GM12878 (cell line): Measurements from ENCODE around the gene ITGB3BP. TPM values are rescaled to one million over a fixed set of nuclear protein-coding genes. Genes with fewer than 3 reads are reported as not detected.

Source experiments
- ATAC-seq: fragments of 200-7000 bp; cut with Tn5 transposase; 3 replicates; pipeline ENCODE4 v1.9.1; 2020; ENCODE audit warnings: mild to moderate bottlenecking, moderate library complexity
- BruUV-seq: library from RNA; stranded (reverse); fragments of 400-500 nt; replicated peaks from 2 replicates; lab custom pipeline; 2021; lab: Mats Ljungman, UMichigan
- CTCF ChIA-PET: fragments of 300-600 bp; sonication (Branson Sonifier 250); formaldehyde crosslinking; extraction: SDS; loops from one replicate; lab custom pipeline; 2021; ENCODE audit warnings: inconsistent platforms; lab: Yijun Ruan, JAX
- POLR2A ChIA-PET: fragments of 350-600 bp; formaldehyde crosslinking; extraction: SDS; loops from one replicate; lab custom pipeline; 2021; ENCODE audit warnings: inconsistent platforms; lab: Charles Lee
- RAD21 ChIA-PET: fragments of 300-600 bp; sonication (Branson Sonifier 250); formaldehyde crosslinking; loops from one replicate; lab custom pipeline; 2023; ENCODE audit warnings: antibody characterized with exemption; ENCODE audit not compliant: unreplicated experiment; lab: Charles Lee
- SMC1A ChIA-PET: fragments of 300-600 bp; sonication (Branson Sonifier 250); formaldehyde crosslinking; loops from one replicate; lab custom pipeline; 2023; ENCODE audit not compliant: unreplicated experiment, uncharacterized antibody; lab: Charles Lee
- DNase-seq: peaks from one replicate; pipeline ENCODE4 v3.0.0-alpha.2; 2011; ENCODE audit warnings: low read depth, low spot score
- FAIRE-seq: peaks from 3 replicates; lab custom pipeline; 2011; peaks lifted over from hg19 to GRCh38; lab: Jason Lieb, UNC
- H2AFZ ChIP-seq: 2 replicates; pipeline ENCODE4 v1.6.0; 2011; ENCODE audit warnings: low read depth, low read length, control low read depth; ENCODE audit not compliant: control insufficient read depth
- H3K27ac ChIP-seq: 2 replicates; pipeline ENCODE4 v1.5.1; 2011; ENCODE audit warnings: control low read depth; ENCODE audit not compliant: control insufficient read depth, insufficient read depth
- H3K27me3 ChIP-seq, 2 experiments: replicated peaks in 1 of 2; 2 replicates each; pipeline versions ENCODE4 v1.6.0 to v1.6.1; 2011; ENCODE audit warnings: low read length in 1 of 2; ENCODE audit not compliant: control insufficient read depth in 2 of 2, insufficient read depth in 2 of 2
- H3K36me3 ChIP-seq, 2 experiments: 2 replicates each; pipeline ENCODE4 v1.5.1; 2011; ENCODE audit warnings: low read length in 1 of 2; ENCODE audit not compliant: control insufficient read depth in 2 of 2, insufficient read depth in 2 of 2
- H3K4me1 ChIP-seq: 2 replicates; pipeline ENCODE4 v1.6.1; 2011; ENCODE audit warnings: mild to moderate bottlenecking, low read length, moderate library complexity, mixed read lengths; ENCODE audit not compliant: control insufficient read depth, insufficient read depth
- H3K4me2 ChIP-seq: 2 replicates; pipeline ENCODE4 v1.6.0; 2011; ENCODE audit warnings: control low read depth; ENCODE audit not compliant: control insufficient read depth, insufficient read depth
- H3K4me3 ChIP-seq: fragments of 200-600 bp; sonication (generic); 2 replicates; pipeline ENCODE4 v1.5.1; 2016
- H3K79me2 ChIP-seq: 2 replicates; pipeline ENCODE4 v1.6.0; 2011; ENCODE audit warnings: low read length; ENCODE audit not compliant: control insufficient read depth, insufficient read depth
- H3K9ac ChIP-seq: 2 replicates; pipeline ENCODE4 v1.8.0; 2011; ENCODE audit warnings: low read length, control low read depth, mixed read lengths; ENCODE audit not compliant: control insufficient read depth, insufficient read depth
- H3K9me3 ChIP-seq: replicated peaks from 3 replicates; pipeline ENCODE4 v1.5.1; 2011; ENCODE audit warnings: mild to moderate bottlenecking, low read length; ENCODE audit not compliant: control insufficient read depth, insufficient read depth
- H4K20me1 ChIP-seq: 2 replicates; pipeline ENCODE4 v1.6.0; 2011; ENCODE audit not compliant: control insufficient read depth, insufficient read depth
- CHD4 ChIP-seq: fragments of 200-600 bp; sonication (generic); IDR thresholded peaks from 2 replicates; pipeline ENCODE4 v1.6.1; 2016; ENCODE audit warnings: mild to moderate bottlenecking
- HDGF ChIP-seq: fragments of 450-650 bp; IDR thresholded peaks from 2 replicates; pipeline ENCODE4 v1.6.1; 2016; ENCODE audit warnings: antibody characterized with exemption
- IKZF2 ChIP-seq, 2 experiments: fragments of 450-650 bp; IDR thresholded peaks; 2 replicates each; pipeline ENCODE4 v1.6.1; 2017; ENCODE audit warnings: mild to moderate bottlenecking in 2 of 2, moderate library complexity in 2 of 2
- KDM1A ChIP-seq: fragments of 200-600 bp; sonication (generic); IDR thresholded peaks from 2 replicates; pipeline ENCODE4 v1.6.1; 2016; ENCODE audit warnings: borderline replicate concordance
- MXI1 ChIP-seq: fragments of 150-350 bp; IDR thresholded peaks from 2 replicates; pipeline ENCODE4 v1.6.1; 2011; ENCODE audit warnings: low read depth, mild to moderate bottlenecking, inconsistent platforms, low read length, improper control_type of control experiment
- RB1 ChIP-seq: fragments of 450-650 bp; formaldehyde crosslinking; IDR thresholded peaks from 2 replicates; pipeline ENCODE4 v1.6.1; 2017; ENCODE audit warnings: mild to moderate bottlenecking, borderline replicate concordance
- SREBF1 ChIP-seq: IDR thresholded peaks from 2 replicates; pipeline ENCODE4 v1.6.1; 2012; ENCODE audit warnings: mild to moderate bottlenecking, low read length
- STAT3 ChIP-seq: IDR thresholded peaks from 2 replicates; pipeline ENCODE4 v1.6.1; 2011; ENCODE audit warnings: low read depth, low read length, improper control_type of control experiment
- TAF1 ChIP-seq: IDR thresholded peaks from 2 replicates; pipeline ENCODE4 v1.6.1; 2011; ENCODE audit warnings: mild to moderate bottlenecking, low read depth, low read length, borderline replicate concordance
- YBX1 ChIP-seq: fragments of 450-650 bp; IDR thresholded peaks from 2 replicates; pipeline ENCODE4 v1.6.1; 2016; ENCODE audit warnings: antibody characterized with exemption
- ZBED1 ChIP-seq: IDR thresholded peaks from 2 replicates; pipeline ENCODE4 v1.6.1; 2016; ENCODE audit warnings: borderline replicate concordance
- WGBS: methylation state at CpG from one replicate; pipeline ENCODE4 v1.1.6; 2016; ENCODE audit warnings: low lambda C conversion rate; ENCODE audit not compliant: insufficient replicate concordance, insufficient coverage; ENCODE audit errors: missing lambda C conversion rate; 5-methylcytosine and 5-hydroxymethylcytosine counted together
- in situ Hi-C: fragments of 300-500 bp; cut with MboI; formaldehyde crosslinking; loops from 9 replicates; pipeline ENCODE4 v1.14.3; 2018; ENCODE audit warnings: mixed read lengths
- intact Hi-C: fragments of 100-400 bp; cut with micrococcal nuclease; formaldehyde crosslinking; loops from one replicate; pipeline ENCODE4 v1.14.2; 2022; ENCODE audit not compliant: unreplicated experiment
- polyA plus RNA-seq, 11 experiments: library from polyadenylated mRNA; depleted of rRNA in 4 of 11; unstranded in 6 of 11; stranded (reverse) in 5 of 11; fragments of >200 nt; fragmentation: Nextera tagmentation in 4 of 11; fragmentation: Illumina TruSeq in 1 of 11; extraction: Ambion mirVana in 4 of 11; extraction: Trizol in 1 of 11; gene quantifications; 1 replicate in 1 of 11; 2 replicates in 10 of 11; pipeline versions ENCODE4 v1.2.1 to v1.2.3, GENCODE V29; 2011 to 2016; ENCODE audit warnings: inconsistent platforms in 2 of 11, missing spikeins in 2 of 11, low read depth in 1 of 11
- total RNA-seq, 4 experiments: library from RNA; depleted of rRNA in 3 of 4; stranded (reverse); fragments of >200 nt in 3 of 4; fragmentation: Illumina TruSeq in 1 of 4; extraction: Trizol in 1 of 4; gene quantifications; 2 replicates each; pipeline versions ENCODE4 v1.2.1 to v1.2.3, GENCODE V29; 2013 to 2021
- TF ChIP-seq, protein P1 (sequence below): IDR thresholded peaks from 2 replicates; pipeline ENCODE4 v1.6.1; 2012; ENCODE audit warnings: improper control_type of control experiment, low read depth, low read length; ENCODE audit not compliant: insufficient replicate concordance
- TF ChIP-seq, protein P2 (sequence below): fragments of 450-650 bp; IDR thresholded peaks from 2 replicates; pipeline ENCODE4 v1.6.1; 2016; ENCODE audit warnings: mild to moderate bottlenecking
- TF ChIP-seq, protein P3 (sequence below): IDR thresholded peaks from 2 replicates; pipeline ENCODE4 v1.6.1; 2011; ENCODE audit warnings: borderline replicate concordance, low read depth, mild to moderate bottlenecking, moderate library complexity, low read length; ENCODE audit not compliant: insufficient read depth, poor library complexity, severe bottlenecking
- TF ChIP-seq, protein P4 (sequence below): fragments of 450-650 bp; IDR thresholded peaks from 2 replicates; pipeline ENCODE4 v1.6.1; 2016; ENCODE audit warnings: mild to moderate bottlenecking

Gene ITGB3BP
- total and polyA plus RNA-seq, 10 of the 15 experiments (the other 5 are each of a cell fraction or from before 2014, with no cell fraction given): 39.2 to 86.2 (median 61.8) TPM

DNA sequence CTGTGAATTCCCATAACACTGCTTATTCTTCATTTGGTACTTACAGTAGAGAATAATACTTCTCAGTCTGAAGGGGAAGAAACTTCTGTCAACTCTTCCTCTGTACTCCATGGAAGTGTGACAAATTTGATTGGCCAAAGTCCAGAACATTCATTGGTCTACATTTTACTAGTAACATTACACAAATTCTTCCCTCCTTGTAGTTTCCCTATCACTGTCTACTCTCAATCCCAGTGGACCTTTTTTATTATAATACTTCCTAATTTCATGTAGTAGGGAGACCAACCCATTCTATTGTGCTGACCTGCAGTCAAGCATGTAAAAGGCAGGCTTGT, 80.9 kb downstream of the ITGB3BP start (continued):
- TF ChIP-seq, protein P1, sequence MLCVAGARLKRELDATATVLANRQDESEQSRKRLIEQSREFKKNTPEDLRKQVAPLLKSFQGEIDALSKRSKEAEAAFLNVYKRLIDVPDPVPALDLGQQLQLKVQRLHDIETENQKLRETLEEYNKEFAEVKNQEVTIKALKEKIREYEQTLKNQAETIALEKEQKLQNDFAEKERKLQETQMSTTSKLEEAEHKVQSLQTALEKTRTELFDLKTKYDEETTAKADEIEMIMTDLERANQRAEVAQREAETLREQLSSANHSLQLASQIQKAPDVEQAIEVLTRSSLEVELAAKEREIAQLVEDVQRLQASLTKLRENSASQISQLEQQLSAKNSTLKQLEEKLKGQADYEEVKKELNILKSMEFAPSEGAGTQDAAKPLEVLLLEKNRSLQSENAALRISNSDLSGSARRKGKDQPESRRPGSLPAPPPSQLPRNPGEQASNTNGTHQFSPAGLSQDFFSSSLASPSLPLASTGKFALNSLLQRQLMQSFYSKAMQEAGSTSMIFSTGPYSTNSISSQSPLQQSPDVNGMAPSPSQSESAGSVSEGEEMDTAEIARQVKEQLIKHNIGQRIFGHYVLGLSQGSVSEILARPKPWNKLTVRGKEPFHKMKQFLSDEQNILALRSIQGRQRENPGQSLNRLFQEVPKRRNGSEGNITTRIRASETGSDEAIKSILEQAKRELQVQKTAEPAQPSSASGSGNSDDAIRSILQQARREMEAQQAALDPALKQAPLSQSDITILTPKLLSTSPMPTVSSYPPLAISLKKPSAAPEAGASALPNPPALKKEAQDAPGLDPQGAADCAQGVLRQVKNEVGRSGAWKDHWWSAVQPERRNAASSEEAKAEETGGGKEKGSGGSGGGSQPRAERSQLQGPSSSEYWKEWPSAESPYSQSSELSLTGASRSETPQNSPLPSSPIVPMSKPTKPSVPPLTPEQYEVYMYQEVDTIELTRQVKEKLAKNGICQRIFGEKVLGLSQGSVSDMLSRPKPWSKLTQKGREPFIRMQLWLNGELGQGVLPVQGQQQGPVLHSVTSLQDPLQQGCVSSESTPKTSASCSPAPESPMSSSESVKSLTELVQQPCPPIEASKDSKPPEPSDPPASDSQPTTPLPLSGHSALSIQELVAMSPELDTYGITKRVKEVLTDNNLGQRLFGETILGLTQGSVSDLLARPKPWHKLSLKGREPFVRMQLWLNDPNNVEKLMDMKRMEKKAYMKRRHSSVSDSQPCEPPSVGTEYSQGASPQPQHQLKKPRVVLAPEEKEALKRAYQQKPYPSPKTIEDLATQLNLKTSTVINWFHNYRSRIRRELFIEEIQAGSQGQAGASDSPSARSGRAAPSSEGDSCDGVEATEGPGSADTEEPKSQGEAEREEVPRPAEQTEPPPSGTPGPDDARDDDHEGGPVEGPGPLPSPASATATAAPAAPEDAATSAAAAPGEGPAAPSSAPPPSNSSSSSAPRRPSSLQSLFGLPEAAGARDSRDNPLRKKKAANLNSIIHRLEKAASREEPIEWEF: no peak
- TF ChIP-seq HDGF: no peak
- no peak for TF ChIP-seq RB1

DNA sequence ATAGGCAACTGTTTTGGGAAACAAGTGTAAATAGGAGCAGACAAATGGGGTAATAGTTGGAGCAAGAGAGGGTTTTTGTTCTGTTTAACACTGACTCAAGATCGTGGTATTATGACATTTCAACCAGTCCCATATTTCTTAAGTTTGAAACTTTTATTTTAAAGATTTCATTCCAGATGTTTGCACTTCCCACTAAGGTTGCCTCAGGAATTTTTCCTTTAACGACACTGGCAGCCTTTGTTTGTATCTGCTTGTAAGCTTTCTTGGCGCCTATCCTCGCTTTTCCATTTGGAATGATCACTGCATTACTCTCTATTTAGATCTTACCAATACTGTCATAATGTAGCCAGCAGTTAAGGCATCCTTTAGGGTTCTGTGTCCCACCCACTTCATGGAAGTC, 87.9 kb downstream of the ITGB3BP start:
- H2AFZ ChIP-seq: no peak overlapping the region
- no peak overlapping the region for H3K4me3 ChIP-seq
- ChIA-PET SMC1A (interaction anchor here (1.4 to 2.3 kb wide), 2 partner anchors 103 to 109 kb away, joined by 5 read pairs; no protein-coding TSS in a partner anchor), CTCF (interaction anchor here (1.1 to 1.5 kb wide), 2 partner anchors 12 to 17 kb away, joined by 3 read pairs; no protein-coding TSS in a partner anchor), POLR2A (no interaction called here), RAD21 (no interaction called here)
- intact Hi-C loops: no loop called here
- H3K4me2 ChIP-seq: no peak overlapping the region
- H3K79me2 ChIP-seq: no peaks in the 10 kb centered on the region
- no peaks in the 10 kb centered on the region for H3K36me3 ChIP-seq
- no peak overlapping the region for H3K27ac ChIP-seq
- no peak overlapping the region for H3K9ac ChIP-seq
- WGBS: 97% methylated on average over 4 of the region's 4 CpGs
- H4K20me1 ChIP-seq: no peaks in the 10 kb centered on the region
- H3K4me1 ChIP-seq: no peaks in the 10 kb centered on the region
- no TSS peak for BruUV-seq
- H3K27me3 ChIP-seq: no peaks in the 10 kb centered on the region
- ATAC-seq: no peak
- in situ Hi-C loops: no loop called here
- no peak for FAIRE-seq
- DNase-seq: no peak
- peaks cover 1% of the 10 kb centered on the region; the same call in 1 of the 3 replicates for H3K9me3 ChIP-seq
- TF ChIP-seq IKZF2 (IDR thresholded peaks at IDR 0.05) (no peak), ZBED1 (no peak), STAT3 (no peak), YBX1 (no peak), TAF1 (no peak), MXI1 (no peak), KDM1A (no peak), SREBF1 (no peak), CHD4 (no peak)
- TF ChIP-seq, protein P2, sequence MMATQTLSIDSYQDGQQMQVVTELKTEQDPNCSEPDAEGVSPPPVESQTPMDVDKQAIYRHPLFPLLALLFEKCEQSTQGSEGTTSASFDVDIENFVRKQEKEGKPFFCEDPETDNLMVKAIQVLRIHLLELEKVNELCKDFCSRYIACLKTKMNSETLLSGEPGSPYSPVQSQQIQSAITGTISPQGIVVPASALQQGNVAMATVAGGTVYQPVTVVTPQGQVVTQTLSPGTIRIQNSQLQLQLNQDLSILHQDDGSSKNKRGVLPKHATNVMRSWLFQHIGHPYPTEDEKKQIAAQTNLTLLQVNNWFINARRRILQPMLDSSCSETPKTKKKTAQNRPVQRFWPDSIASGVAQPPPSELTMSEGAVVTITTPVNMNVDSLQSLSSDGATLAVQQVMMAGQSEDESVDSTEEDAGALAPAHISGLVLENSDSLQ: no peak
- TF ChIP-seq, protein P3, sequence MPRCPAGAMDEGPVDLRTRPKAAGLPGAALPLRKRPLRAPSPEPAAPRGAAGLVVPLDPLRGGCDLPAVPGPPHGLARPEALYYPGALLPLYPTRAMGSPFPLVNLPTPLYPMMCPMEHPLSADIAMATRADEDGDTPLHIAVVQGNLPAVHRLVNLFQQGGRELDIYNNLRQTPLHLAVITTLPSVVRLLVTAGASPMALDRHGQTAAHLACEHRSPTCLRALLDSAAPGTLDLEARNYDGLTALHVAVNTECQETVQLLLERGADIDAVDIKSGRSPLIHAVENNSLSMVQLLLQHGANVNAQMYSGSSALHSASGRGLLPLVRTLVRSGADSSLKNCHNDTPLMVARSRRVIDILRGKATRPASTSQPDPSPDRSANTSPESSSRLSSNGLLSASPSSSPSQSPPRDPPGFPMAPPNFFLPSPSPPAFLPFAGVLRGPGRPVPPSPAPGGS: no peak
- TF ChIP-seq, protein P4, sequence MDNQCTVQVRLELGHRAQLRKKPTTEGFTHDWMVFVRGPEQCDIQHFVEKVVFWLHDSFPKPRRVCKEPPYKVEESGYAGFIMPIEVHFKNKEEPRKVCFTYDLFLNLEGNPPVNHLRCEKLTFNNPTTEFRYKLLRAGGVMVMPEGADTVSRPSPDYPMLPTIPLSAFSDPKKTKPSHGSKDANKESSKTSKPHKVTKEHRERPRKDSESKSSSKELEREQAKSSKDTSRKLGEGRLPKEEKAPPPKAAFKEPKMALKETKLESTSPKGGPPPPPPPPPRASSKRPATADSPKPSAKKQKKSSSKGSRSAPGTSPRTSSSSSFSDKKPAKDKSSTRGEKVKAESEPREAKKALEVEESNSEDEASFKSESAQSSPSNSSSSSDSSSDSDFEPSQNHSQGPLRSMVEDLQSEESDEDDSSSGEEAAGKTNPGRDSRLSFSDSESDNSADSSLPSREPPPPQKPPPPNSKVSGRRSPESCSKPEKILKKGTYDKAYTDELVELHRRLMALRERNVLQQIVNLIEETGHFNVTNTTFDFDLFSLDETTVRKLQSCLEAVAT: no peak
